HepG2 (cell line): ENCODE results near the gene GON7. TPM values are rescaled to one million over a fixed set of nuclear protein-coding genes. Genes with fewer than 3 reads are reported as not detected.
A peak's percentile ranks its signal among the peaks of the same experiment; 100 is the strongest.

Experiments
- ATAC-seq: fragments of 200-7000 bp; cut with Tn5 transposase; 3 replicates; pipeline ENCODE4 v1.9.1; 2020; ENCODE audit warnings: mild to moderate bottlenecking, moderate library complexity
- BruUV-seq: library from RNA; stranded (reverse); fragments of 400-500 nt; replicated peaks from 2 replicates; lab custom pipeline; 2021; lab: Mats Ljungman, UMichigan
- CTCF ChIA-PET: fragments of 300-600 bp; formaldehyde crosslinking; extraction: SDS; loops from one replicate; lab custom pipeline; 2021; ENCODE audit warnings: low total read pairs, inconsistent platforms, low intra/inter-chr PET ratio; lab: Yijun Ruan, JAX
- POLR2A ChIA-PET: fragments of 350-600 bp; sonication (Branson Sonifier 250); formaldehyde crosslinking; loops from one replicate; lab custom pipeline; 2020; ENCODE audit warnings: antibody characterized with exemption, inconsistent platforms; lab: Yijun Ruan, JAX
- DNase-seq: peaks from one replicate; pipeline ENCODE4 v3.0.0-alpha.2; 2015; ENCODE audit warnings: low spot score
- FAIRE-seq: peaks from 3 replicates; lab custom pipeline; 2011; peaks lifted over from hg19 to GRCh38; lab: Jason Lieb, UNC
- H2AFZ ChIP-seq: one replicate; pipeline ENCODE4 v1.6.1; 2011; ENCODE audit warnings: low read length, inconsistent platforms
- H3K27ac ChIP-seq: fragments of 300-600 bp; 3 replicates; pipeline ENCODE4 v1.8.0; 2011; ENCODE audit warnings: mixed run types, mild to moderate bottlenecking, mixed read lengths, low read length, inconsistent platforms; ENCODE audit not compliant: insufficient read depth; ENCODE audit errors: extremely low read length
- H3K27me3 ChIP-seq, 2 experiments: fragments of 200-600 bp in 1 of 2; 2 replicates in 1 of 2; 3 replicates in 1 of 2; pipeline versions ENCODE4 v1.6.0 to v1.8.0; 2011; ENCODE audit warnings: low read length in 2 of 2, mild to moderate bottlenecking in 2 of 2, moderate library complexity in 2 of 2, inconsistent platforms in 1 of 2; ENCODE audit not compliant: insufficient read depth in 2 of 2, control insufficient read depth in 1 of 2
- H3K36me3 ChIP-seq, 2 experiments: fragments of 200-600 bp in 1 of 2; replicated peaks in 1 of 2; 2 replicates in 1 of 2; 3 replicates in 1 of 2; pipeline versions ENCODE4 v1.5.1 to v1.8.0; 2011; ENCODE audit warnings: low read length in 2 of 2, inconsistent platforms in 1 of 2; ENCODE audit not compliant: insufficient read depth in 2 of 2, control insufficient read depth in 1 of 2
- H3K4me1 ChIP-seq: 2 replicates; pipeline ENCODE4 v1.5.1; 2012; ENCODE audit warnings: low read length, inconsistent platforms; ENCODE audit not compliant: insufficient read depth
- H3K4me2 ChIP-seq: 2 replicates; pipeline ENCODE4 v1.6.0; 2011; ENCODE audit warnings: low read depth, low read length, inconsistent platforms
- H3K4me3 ChIP-seq, 3 experiments: fragments of 200-600 bp in 1 of 3; sonication (generic), shearing (Covaris generic) in 1 of 3; replicated peaks in 1 of 3; 2 replicates each; pipeline ENCODE4 v1.5.1; 2011 to 2016; ENCODE audit warnings: low read length in 3 of 3, inconsistent platforms in 2 of 3, low read depth in 2 of 3, mild to moderate bottlenecking in 2 of 3, control low read depth in 1 of 3, mixed read lengths in 1 of 3; ENCODE audit not compliant: insufficient read depth in 1 of 3
- H3K79me2 ChIP-seq: one replicate; pipeline ENCODE4 v1.6.1; 2011; ENCODE audit warnings: low read length, inconsistent platforms; ENCODE audit not compliant: insufficient read depth
- H3K9ac ChIP-seq: 2 replicates; pipeline ENCODE4 v1.6.0; 2011; ENCODE audit warnings: mild to moderate bottlenecking, low read depth, low read length, inconsistent platforms; ENCODE audit not compliant: insufficient read depth
- H3K9me3 ChIP-seq: 2 replicates; pipeline ENCODE4 v1.5.1; 2012; ENCODE audit warnings: mild to moderate bottlenecking, low read length
- H4K20me1 ChIP-seq: 2 replicates; pipeline ENCODE4 v1.6.0; 2011; ENCODE audit warnings: inconsistent platforms, mild to moderate bottlenecking, low read length, moderate library complexity; ENCODE audit not compliant: insufficient read depth
- CEBPB ChIP-seq: IDR thresholded peaks from 2 replicates; pipeline ENCODE4 v1.6.1; 2011; ENCODE audit warnings: low read depth, low read length, improper control_type of control experiment, borderline replicate concordance
- FIP1L1 ChIP-seq: fragments of 200-400 bp; formaldehyde crosslinking; IDR thresholded peaks from 2 replicates; pipeline ENCODE4 v1.6.1; 2018; ENCODE audit warnings: low read depth, mild to moderate bottlenecking, low read length, moderate library complexity, borderline replicate concordance; ENCODE audit not compliant: insufficient read depth
- HNF4A ChIP-seq: sonication (generic); formaldehyde crosslinking; IDR thresholded peaks from 2 replicates; pipeline ENCODE4 v1.4.0; 2020; ENCODE audit warnings: missing genetic modification reagents
- POGZ ChIP-seq: sonication (generic); formaldehyde crosslinking; IDR thresholded peaks from 2 replicates; pipeline ENCODE4 v1.4.0; 2020; ENCODE audit warnings: mild to moderate bottlenecking, missing genetic modification reagents
- SMARCE1 ChIP-seq: fragments of 450-650 bp; IDR thresholded peaks from 2 replicates; pipeline ENCODE4 v1.6.1; 2017; ENCODE audit warnings: borderline replicate concordance
- SOX6 ChIP-seq, 2 experiments: fragments of 450-650 bp in 1 of 2; sonication (generic) in 1 of 2; formaldehyde crosslinking in 1 of 2; IDR thresholded peaks; 2 replicates each; pipeline versions ENCODE4 v1.4.0 to v1.6.1; 2017 to 2020; ENCODE audit warnings: antibody characterized with exemption in 1 of 2, mild to moderate bottlenecking in 1 of 2, missing genetic modification reagents in 1 of 2
- SSRP1 ChIP-seq: IDR thresholded peaks from 2 replicates; pipeline ENCODE4 v1.6.1; 2016; ENCODE audit warnings: control low read depth
- ZC3H13 ChIP-seq: sonication (generic); formaldehyde crosslinking; IDR thresholded peaks from 2 replicates; pipeline ENCODE4 v1.8.1; 2023; ENCODE audit warnings: mild to moderate bottlenecking, missing genetic modification reagents, moderate library complexity
- ZNF121 ChIP-seq: sonication (generic); formaldehyde crosslinking; IDR thresholded peaks from 2 replicates; pipeline ENCODE4 v1.5.0; 2020; ENCODE audit warnings: mild to moderate bottlenecking, missing genetic modification reagents
- ZNF331 ChIP-seq: sonication (generic); formaldehyde crosslinking; IDR thresholded peaks from 2 replicates; pipeline ENCODE4 v1.4.0; 2020; ENCODE audit warnings: missing genetic modification reagents
- WGBS: methylation state at CpG from one replicate; pipeline ENCODE4 v1.1.6; 2017; ENCODE audit warnings: low lambda C conversion rate; 5-methylcytosine and 5-hydroxymethylcytosine counted together
- in situ Hi-C: cut with HindIII; loops from 2 replicates; pipeline ENCODE4 v1.10.0; 2017; ENCODE audit warnings: low pct_unique_long_range_greater_than_20kb; ENCODE audit not compliant: extremely low pct_ligation_motif_present
- intact Hi-C: fragments of 100-400 bp; cut with micrococcal nuclease; formaldehyde crosslinking; loops from one replicate; pipeline ENCODE4 v1.10.0; 2022; ENCODE audit not compliant: unreplicated experiment
- polyA plus RNA-seq, 8 experiments: library from polyadenylated mRNA; depleted of rRNA in 3 of 8; stranded (reverse) in 7 of 8; unstranded in 1 of 8; fragments of >200 nt; fragmentation: Illumina TruSeq in 4 of 8; extraction: Trizol in 4 of 8; gene quantifications; 2 replicates each; pipeline versions ENCODE4 v1.2.1 to v1.2.3, GENCODE V29; 2011 to 2016; ENCODE audit warnings: low read depth in 4 of 8, missing spikeins in 1 of 8, mixed read lengths in 1 of 8; ENCODE audit not compliant: insufficient read depth in 1 of 8
- total RNA-seq, 5 experiments: library from RNA; depleted of rRNA; stranded (reverse); fragments of >200 nt; fragmentation: Illumina TruSeq; extraction: Trizol; gene quantifications; 2 replicates each; pipeline ENCODE4 v1.2.3, GENCODE V29; 2016; ENCODE audit warnings: low read depth in 1 of 5
- TF ChIP-seq, protein P1 (sequence below): sonication (generic); formaldehyde crosslinking; IDR thresholded peaks from 2 replicates; pipeline ENCODE4 v1.8.0; 2022; ENCODE audit warnings: missing genetic modification reagents, mild to moderate bottlenecking, borderline replicate concordance

Gene GON7
- total and polyA plus RNA-seq, 2 of the 13 experiments (the other 11 are each of a cell fraction or from before 2014, with no cell fraction given): 11.9 to 28.0 TPM

DNA sequence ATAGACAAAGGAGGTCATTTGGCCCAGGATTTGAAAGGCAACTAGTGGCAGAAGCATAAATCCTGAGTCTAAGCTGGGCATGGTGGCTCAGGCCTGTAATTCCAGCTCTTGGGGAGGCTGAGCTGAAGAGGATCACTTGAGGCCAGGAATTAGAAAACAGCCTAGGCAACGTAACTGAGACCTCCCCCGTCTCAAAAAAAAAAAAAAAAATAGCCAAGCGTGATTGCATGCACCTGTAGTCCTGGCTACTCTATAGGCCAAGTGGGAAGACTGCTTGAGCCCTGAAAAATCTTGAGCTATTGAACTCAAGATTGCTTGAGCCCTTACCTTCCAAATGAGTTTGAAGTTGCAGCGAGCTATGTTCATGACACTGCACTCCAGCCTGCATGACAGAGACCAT is 7.8 kb downstream of the GON7 start:
- Histone ChIP-seq H3K4me2 (no peak overlapping the region), H4K20me1 (no peaks in the 10 kb centered on the region), H3K27me3 (no peaks in the 10 kb centered on the region), H3K36me3 (no peaks in the 10 kb centered on the region), H3K9ac (no peak overlapping the region), H2AFZ (no peak overlapping the region), H3K9me3 (no peaks in the 10 kb centered on the region), H3K4me3 (no peak overlapping the region), H3K4me1 (peaks cover 12% of the 10 kb centered on the region), H3K79me2 (no peaks in the 10 kb centered on the region), H3K27ac (no peak overlapping the region)
- DNase-seq (no peak), FAIRE-seq (no peak), ATAC-seq (no peak)
- in situ Hi-C loops (no loop called here), intact Hi-C loops (no loop called here)
- ChIA-PET POLR2A (interaction anchor here (1.2 kb wide), 1 partner anchor 14 kb away, joined by 3 read pairs; the partner anchor contains the start of genes LYSET and MOAP1), CTCF (no interaction called here)
- no TSS peak for BruUV-seq
- no peak for TF ChIP-seq SOX6 (IDR thresholded peaks at IDR 0.05)
- no peak for TF ChIP-seq SOX6 (CRISPR knock-in tag; IDR thresholded peaks at IDR 0.05)
- TF ChIP-seq FIP1L1: no peak
- TF ChIP-seq, protein P1, sequence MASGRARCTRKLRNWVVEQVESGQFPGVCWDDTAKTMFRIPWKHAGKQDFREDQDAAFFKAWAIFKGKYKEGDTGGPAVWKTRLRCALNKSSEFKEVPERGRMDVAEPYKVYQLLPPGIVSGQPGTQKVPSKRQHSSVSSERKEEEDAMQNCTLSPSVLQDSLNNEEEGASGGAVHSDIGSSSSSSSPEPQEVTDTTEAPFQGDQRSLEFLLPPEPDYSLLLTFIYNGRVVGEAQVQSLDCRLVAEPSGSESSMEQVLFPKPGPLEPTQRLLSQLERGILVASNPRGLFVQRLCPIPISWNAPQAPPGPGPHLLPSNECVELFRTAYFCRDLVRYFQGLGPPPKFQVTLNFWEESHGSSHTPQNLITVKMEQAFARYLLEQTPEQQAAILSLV (CRISPR knock-in tag): no peak
- TF ChIP-seq ZC3H13 (CRISPR knock-in tag): no peak
- TF ChIP-seq POGZ (CRISPR knock-in tag): no peak
- WGBS: 96% methylated on average over 4 of the region's 4 CpGs

DNA sequence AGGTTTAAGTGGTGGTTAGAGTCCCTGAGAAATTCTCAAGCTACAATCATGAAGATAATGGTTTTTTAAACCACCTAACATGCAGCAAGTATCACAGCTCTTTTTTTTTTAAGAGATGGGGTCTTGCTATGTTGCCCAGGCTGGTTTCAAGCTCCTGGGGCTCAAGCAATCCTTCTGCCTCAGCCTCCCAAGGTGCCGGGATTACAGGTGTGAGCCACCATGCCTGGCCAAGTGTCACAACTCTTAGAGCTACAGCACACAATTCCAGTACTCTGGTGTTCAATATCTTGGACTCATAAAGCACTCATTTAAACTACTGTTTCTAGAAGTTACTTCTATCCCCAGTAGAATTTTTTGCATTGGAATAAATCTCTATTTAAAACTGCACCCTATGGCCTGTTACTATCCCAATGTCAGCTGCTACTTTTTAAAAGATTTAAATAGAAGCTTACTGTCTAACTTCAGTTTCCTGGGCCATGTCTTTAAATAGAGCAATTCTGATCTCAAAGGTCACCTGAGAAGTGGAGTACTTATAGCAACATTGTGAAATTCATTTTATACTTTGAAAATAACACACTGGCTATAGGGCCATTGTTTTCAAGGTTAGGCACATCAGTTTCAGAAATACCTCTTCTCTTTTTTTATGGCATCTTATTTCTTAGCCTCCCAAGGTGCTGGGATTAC is 11.4 kb downstream of the GON7 start:
- no peak overlapping the region for H3K4me3 ChIP-seq

More for the DNA sequence above, 11.4 kb downstream of the GON7 start:
- intact Hi-C loops (no loop called here), in situ Hi-C loops (no loop called here)
- no peak overlapping the region for H3K4me2 ChIP-seq
- ChIA-PET CTCF (no interaction called here), POLR2A (interaction anchor here (0.9 kb wide), 1 partner anchor 12 kb away, joined by 3 read pairs; the partner anchor contains the start of gene UBR7)
- no peaks in the 10 kb centered on the region for H3K27me3 ChIP-seq
- no peaks in the 10 kb centered on the region for H4K20me1 ChIP-seq
- H3K9ac ChIP-seq: no peak overlapping the region
- H2AFZ ChIP-seq: no peak overlapping the region
- BruUV-seq: no TSS peak
- no peaks in the 10 kb centered on the region for H3K79me2 ChIP-seq
- H3K36me3 ChIP-seq: no peaks in the 10 kb centered on the region
- FAIRE-seq (no peak), ATAC-seq (no peak), DNase-seq (no peak)
- WGBS: no CpG with 5 or more reads among the region's 1 CpG
- H3K4me1 ChIP-seq: peaks cover 12% of the 10 kb centered on the region
- H3K27ac ChIP-seq: no peak overlapping the region
- TF ChIP-seq SSRP1 (CRISPR knock-in tag) (no peak), SMARCE1 (no peak), ZNF331 (CRISPR knock-in tag) (no peak), CEBPB (peak; percentile 3; the same call in 1 of the 2 replicates), ZNF121 (peak; percentile 83; the same call in 1 of the 2 replicates), HNF4A (CRISPR knock-in tag) (peak; percentile 10; the same call in 1 of the 2 replicates)
- H3K9me3 ChIP-seq: no peaks in the 10 kb centered on the region
